ENCODE results near the gene CCNH.

The CCNH gene

DNA sequence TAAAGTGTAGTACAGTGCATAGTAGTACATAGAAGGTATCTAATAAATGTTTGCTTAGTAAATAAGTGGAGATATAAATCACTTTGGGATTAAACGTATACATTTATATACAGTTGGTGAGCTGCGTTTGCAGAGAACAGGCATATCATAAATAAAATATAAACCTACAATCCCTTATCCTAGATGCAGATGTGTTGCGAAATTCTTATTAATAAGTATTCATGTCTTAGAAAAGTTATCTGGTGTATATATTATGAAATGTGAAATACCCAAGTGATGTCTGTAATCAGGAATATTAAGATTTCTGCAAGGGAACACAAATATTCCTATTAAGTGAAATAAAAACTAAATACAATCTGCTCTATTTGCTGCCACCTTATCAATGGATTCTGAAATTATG, 8.8 kb downstream of the CCNH start:
- no peak overlapping the region for H3K9ac ChIP-seq (ENCODE audit: low read depth, low read length)
- peaks cover 100% of the 10 kb centered on the region for H3K36me3 ChIP-seq (ENCODE audit: control insufficient read depth, insufficient read depth, low read length)
- H3K27me3 ChIP-seq (ENCODE audit: control insufficient read depth, insufficient read depth, low read length) = no peaks in the 10 kb centered on the region
- no peak overlapping the region for H3K4me3 ChIP-seq (ENCODE audit: low read depth, low read length)
- no peaks in the 10 kb centered on the region for H3K4me1 ChIP-seq (ENCODE audit: control insufficient read depth, insufficient read depth, low read length)
- H3K9me3 ChIP-seq (ENCODE audit: control insufficient read depth, insufficient read depth, low read length) = 0 out of 2 replicates have a peak, but pooled peaks cover 3% of the 10 kb centered on the region
- H3K27ac ChIP-seq (ENCODE audit: low read depth, low read length) = no peak overlapping the region

DNA sequence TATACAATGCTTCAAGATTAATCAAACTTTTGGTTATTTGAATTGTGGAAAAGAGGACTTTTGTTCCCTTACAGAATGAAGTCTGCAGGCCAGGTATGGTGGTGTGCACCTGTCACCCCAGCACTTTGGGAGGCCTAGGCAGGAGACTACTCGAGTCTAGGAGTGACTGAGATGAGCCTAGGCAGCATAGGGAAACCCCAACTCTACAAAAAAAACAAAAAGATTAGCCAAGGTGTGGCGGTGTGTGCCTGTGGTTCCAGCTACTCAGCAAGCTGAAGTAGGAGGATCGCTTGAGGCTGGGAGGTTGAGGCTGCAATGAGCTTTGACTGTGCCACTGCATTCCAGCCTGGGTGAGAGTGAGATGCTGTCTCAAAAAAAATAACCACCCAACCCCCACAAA, 9.3 kb downstream of the CCNH start:
- no peaks in the 10 kb centered on the region for H3K4me1 ChIP-seq (ENCODE audit: control insufficient read depth, insufficient read depth, low read length)
- H3K36me3 ChIP-seq (ENCODE audit: control insufficient read depth, insufficient read depth, low read length) = peaks cover 100% of the 10 kb centered on the region
- no peak overlapping the region for H3K9ac ChIP-seq (ENCODE audit: low read depth, low read length)
- H3K27ac ChIP-seq (ENCODE audit: low read depth, low read length) = no peak overlapping the region
- 0 out of 2 replicates have a peak, but pooled peaks cover 3% of the 10 kb centered on the region for H3K9me3 ChIP-seq (ENCODE audit: control insufficient read depth, insufficient read depth, low read length)
- no peaks in the 10 kb centered on the region for H3K27me3 ChIP-seq (ENCODE audit: control insufficient read depth, insufficient read depth, low read length)
- H3K4me3 ChIP-seq (ENCODE audit: low read depth, low read length) = no peak overlapping the region

DNA sequence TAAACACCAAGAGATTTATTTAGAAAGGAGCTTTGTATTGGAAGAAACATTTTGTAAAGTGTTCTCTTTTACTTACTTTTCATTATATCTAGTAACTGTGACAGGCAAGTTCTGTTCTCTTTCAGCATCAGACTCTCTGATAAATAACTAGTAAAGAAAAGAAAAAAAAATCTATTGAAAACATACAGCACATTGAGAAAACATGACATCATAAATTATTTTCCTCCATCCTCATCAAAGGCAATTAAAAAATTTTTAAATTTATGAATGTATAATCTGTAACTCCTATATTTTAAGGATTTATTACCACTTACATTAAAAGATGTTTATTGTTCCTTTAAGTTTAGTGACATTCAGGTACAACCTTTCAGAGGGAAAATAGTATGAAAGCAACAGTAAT, 11.1 kb downstream of the CCNH start:
- H3K9me3 ChIP-seq (ENCODE audit: control insufficient read depth, insufficient read depth, low read length) = 0 out of 2 replicates have a peak, but pooled peaks cover 3% of the 10 kb centered on the region
- no peak overlapping the region for H3K4me3 ChIP-seq (ENCODE audit: low read depth, low read length)
- H3K4me1 ChIP-seq (ENCODE audit: control insufficient read depth, insufficient read depth, low read length) = no peaks in the 10 kb centered on the region
- H3K27me3 ChIP-seq (ENCODE audit: control insufficient read depth, insufficient read depth, low read length) = no peaks in the 10 kb centered on the region
- peaks cover 100% of the 10 kb centered on the region for H3K36me3 ChIP-seq (ENCODE audit: control insufficient read depth, insufficient read depth, low read length)
- H3K9ac ChIP-seq (ENCODE audit: low read depth, low read length) = no peak overlapping the region
- no peak overlapping the region for H3K27ac ChIP-seq (ENCODE audit: low read depth, low read length)

DNA sequence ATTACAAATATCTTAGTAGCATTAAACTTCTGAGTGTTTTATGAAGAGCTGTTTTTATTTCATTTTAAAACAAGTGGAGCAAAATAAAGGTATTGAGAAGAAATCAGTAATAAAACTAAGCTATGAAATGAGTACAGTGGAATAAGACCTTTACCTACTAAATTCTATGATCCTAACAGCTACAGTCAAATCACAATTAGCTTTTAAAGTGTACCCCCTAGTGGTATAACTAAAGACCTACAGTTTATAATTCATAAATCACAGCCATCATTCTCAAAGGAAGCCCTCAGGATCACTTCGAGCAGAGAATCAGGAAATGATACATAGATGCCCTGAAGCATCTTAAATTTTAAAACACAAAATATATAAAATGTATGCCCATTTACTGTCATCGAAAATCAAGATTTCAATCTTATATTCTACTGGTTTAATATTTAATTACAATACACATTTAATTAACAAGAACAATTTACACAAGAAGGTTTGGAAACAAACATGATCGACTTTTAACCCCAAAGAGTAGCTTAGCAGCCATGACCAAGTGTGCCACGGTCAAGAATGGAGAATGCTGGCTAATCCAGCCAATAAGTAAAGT, 12.3 kb downstream of the CCNH start:
- Histone ChIP-seq H3K27ac (ENCODE audit: low read depth, low read length) (no peak overlapping the region), H3K4me1 (ENCODE audit: control insufficient read depth, insufficient read depth, low read length) (no peaks in the 10 kb centered on the region), H3K9me3 (ENCODE audit: control insufficient read depth, insufficient read depth, low read length) (0 out of 2 replicates have a peak, but pooled peaks cover 3% of the 10 kb centered on the region), H3K4me3 (ENCODE audit: low read depth, low read length) (no peak overlapping the region), H3K9ac (ENCODE audit: low read depth, low read length) (no peak overlapping the region), H3K27me3 (ENCODE audit: control insufficient read depth, insufficient read depth, low read length) (no peaks in the 10 kb centered on the region), H3K36me3 (ENCODE audit: control insufficient read depth, insufficient read depth, low read length) (peaks cover 100% of the 10 kb centered on the region)

DNA sequence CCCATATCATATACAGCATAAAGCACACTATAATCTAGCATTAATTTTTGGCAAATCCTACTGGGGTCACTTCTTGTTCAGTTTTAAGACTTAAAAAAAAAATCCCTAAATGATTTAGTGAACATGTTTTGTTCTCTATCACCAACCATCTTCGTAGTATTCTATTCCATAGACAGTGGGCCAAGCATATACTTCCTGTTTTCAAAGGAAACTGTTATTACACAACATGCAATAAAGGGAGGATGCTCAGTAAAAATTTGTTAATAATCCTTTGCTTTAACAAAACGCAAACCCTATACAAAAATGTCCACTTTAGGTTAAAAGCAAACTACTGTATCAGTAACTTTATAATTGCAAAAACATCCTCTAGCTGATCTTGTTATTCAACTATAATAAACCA, 13.0 kb downstream of the CCNH start:
- no peak overlapping the region for H3K4me3 ChIP-seq (ENCODE audit: low read depth, low read length)
- 0 out of 2 replicates have a peak, but pooled peaks cover 3% of the 10 kb centered on the region for H3K9me3 ChIP-seq (ENCODE audit: control insufficient read depth, insufficient read depth, low read length)
- no peak overlapping the region for H3K9ac ChIP-seq (ENCODE audit: low read depth, low read length)
- peaks cover 100% of the 10 kb centered on the region for H3K36me3 ChIP-seq (ENCODE audit: control insufficient read depth, insufficient read depth, low read length)
- no peaks in the 10 kb centered on the region for H3K27me3 ChIP-seq (ENCODE audit: control insufficient read depth, insufficient read depth, low read length)
- H3K4me1 ChIP-seq (ENCODE audit: control insufficient read depth, insufficient read depth, low read length) = no peaks in the 10 kb centered on the region
- H3K27ac ChIP-seq (ENCODE audit: low read depth, low read length) = no peak overlapping the region

DNA sequence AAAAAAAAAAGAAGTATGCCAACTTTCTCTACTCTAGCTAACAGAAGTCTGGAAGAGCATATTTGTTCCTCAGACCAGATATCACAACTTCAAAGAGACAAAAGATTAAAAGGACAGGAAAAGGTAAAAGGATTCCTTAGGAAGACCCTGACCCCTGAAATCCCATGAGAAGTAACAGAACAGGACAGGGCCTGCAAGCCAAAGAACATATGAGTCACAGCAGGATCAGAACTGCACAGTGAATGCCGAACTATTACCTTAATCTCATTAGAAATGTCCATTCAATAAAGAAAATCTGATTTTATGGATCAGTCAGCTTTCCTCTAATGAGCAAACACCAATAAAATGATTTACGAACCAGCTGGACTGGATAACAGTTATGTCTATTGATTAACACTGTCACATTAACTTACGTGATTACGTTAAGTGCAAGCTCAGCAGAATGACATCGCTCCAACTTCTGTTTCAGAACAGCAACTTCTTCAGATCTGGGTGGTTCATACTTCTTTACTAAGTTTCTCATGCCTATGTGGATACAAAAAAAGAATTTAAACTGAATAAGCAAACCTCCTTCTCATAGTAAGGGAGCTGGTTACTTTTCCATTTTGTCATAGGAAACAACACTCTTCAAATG, 13.6 kb downstream of the CCNH start:
- Histone ChIP-seq H3K36me3 (ENCODE audit: control insufficient read depth, insufficient read depth, low read length) (peaks cover 100% of the 10 kb centered on the region), H3K9ac (ENCODE audit: low read depth, low read length) (no peak overlapping the region), H3K27me3 (ENCODE audit: control insufficient read depth, insufficient read depth, low read length) (no peaks in the 10 kb centered on the region), H3K4me3 (ENCODE audit: low read depth, low read length) (no peak overlapping the region), H3K9me3 (ENCODE audit: control insufficient read depth, insufficient read depth, low read length) (0 out of 2 replicates have a peak, but pooled peaks cover 3% of the 10 kb centered on the region), H3K4me1 (ENCODE audit: control insufficient read depth, insufficient read depth, low read length) (no peaks in the 10 kb centered on the region), H3K27ac (ENCODE audit: low read depth, low read length) (no peak overlapping the region)

DNA sequence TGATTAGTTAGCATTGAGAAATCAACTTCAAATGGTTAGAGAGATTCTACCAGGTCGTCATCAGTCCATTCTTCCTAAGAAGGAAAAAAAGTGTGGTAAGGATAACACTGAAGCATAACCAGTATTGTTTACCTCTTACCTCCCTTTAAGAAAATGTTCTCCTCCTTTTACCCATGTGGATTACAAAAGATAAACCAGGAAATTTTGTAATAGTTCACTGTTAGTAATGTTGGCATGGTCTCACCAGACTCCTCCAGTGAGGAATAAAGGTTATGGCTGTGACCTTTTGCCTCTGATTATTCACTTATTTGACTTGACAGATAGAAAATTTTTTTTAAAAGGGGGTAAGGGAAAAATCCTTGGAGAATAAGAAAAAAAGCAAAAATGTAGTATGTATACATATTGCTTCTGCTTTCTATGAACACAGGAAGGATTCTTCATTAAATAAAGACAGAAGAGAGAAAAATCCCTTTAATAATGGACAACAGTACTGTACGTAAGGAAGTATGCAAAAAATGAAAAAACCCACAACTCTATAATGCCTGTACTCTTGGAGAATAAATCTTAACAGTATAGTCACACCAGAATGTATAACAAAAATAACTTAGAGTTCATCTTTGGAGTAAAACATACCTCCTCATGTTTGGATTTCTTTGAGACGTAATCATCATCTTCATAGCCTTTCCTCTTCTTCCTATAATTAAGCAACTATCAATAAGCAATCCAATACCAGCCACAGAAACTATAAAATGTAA, 18.1 kb downstream of the CCNH start:
- Histone ChIP-seq H3K9me3 (ENCODE audit: control insufficient read depth, insufficient read depth, low read length) (no peaks in the 10 kb centered on the region), H3K27me3 (ENCODE audit: control insufficient read depth, insufficient read depth, low read length) (no peaks in the 10 kb centered on the region), H3K4me1 (ENCODE audit: control insufficient read depth, insufficient read depth, low read length) (no peaks in the 10 kb centered on the region), H3K4me3 (ENCODE audit: low read depth, low read length) (no peak overlapping the region), H3K36me3 (ENCODE audit: control insufficient read depth, insufficient read depth, low read length) (peaks cover 100% of the 10 kb centered on the region), H3K9ac (ENCODE audit: low read depth, low read length) (no peak overlapping the region), H3K27ac (ENCODE audit: low read depth, low read length) (no peak overlapping the region)

DNA sequence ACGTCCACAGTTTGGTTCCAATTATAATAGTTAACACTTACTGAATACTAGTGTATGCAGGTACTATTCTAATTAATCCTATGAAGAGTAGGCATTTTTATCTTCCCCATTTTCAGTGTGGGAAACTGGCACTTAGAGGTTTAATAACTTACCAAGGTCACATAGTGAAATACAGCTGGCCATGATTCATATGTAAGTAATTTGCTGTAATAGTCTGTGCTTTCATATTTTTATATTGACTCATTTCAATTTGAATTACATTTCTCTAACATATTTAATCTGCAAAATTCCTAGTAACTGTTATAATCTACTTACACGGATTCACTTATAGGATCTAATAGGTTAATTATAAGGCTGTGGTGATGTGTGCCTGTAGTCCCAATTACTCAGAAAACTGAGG, 19.4 kb downstream of the CCNH start:
- Histone ChIP-seq H3K4me1 (ENCODE audit: control insufficient read depth, insufficient read depth, low read length) (no peaks in the 10 kb centered on the region), H3K36me3 (ENCODE audit: control insufficient read depth, insufficient read depth, low read length) (peaks cover 99% of the 10 kb centered on the region), H3K4me3 (ENCODE audit: low read depth, low read length) (no peak overlapping the region), H3K27ac (ENCODE audit: low read depth, low read length) (no peak overlapping the region), H3K9ac (ENCODE audit: low read depth, low read length) (no peak overlapping the region), H3K9me3 (ENCODE audit: control insufficient read depth, insufficient read depth, low read length) (no peaks in the 10 kb centered on the region), H3K27me3 (ENCODE audit: control insufficient read depth, insufficient read depth, low read length) (no peaks in the 10 kb centered on the region)

DNA sequence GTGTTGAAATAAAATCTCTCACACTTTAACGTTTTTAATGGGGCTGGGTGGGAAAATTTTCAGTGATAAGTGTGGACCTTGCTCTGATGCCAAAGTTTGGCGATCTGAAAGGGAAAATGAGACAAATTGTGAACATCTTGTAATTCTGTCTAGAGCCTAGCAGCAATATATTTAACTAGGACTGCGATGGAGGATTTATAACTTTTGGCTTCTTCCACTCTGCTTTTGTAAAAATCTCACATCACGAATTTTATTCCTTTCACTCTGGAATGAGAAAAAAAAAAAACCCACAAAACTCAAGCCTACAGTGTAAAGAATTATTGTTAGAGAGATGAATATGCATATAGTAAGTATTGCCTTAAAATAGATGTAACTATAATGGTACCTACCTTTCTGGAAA, 19.9 kb downstream of the CCNH start:
- H3K4me1 ChIP-seq (ENCODE audit: control insufficient read depth, insufficient read depth, low read length) = no peaks in the 10 kb centered on the region
- H3K9ac ChIP-seq (ENCODE audit: low read depth, low read length) = no peak overlapping the region
- no peak overlapping the region for H3K27ac ChIP-seq (ENCODE audit: low read depth, low read length)
- H3K4me3 ChIP-seq (ENCODE audit: low read depth, low read length) = no peak overlapping the region
- H3K9me3 ChIP-seq (ENCODE audit: control insufficient read depth, insufficient read depth, low read length) = no peaks in the 10 kb centered on the region
- H3K27me3 ChIP-seq (ENCODE audit: control insufficient read depth, insufficient read depth, low read length) = no peaks in the 10 kb centered on the region
- H3K36me3 ChIP-seq (ENCODE audit: control insufficient read depth, insufficient read depth, low read length) = peaks cover 99% of the 10 kb centered on the region

DNA sequence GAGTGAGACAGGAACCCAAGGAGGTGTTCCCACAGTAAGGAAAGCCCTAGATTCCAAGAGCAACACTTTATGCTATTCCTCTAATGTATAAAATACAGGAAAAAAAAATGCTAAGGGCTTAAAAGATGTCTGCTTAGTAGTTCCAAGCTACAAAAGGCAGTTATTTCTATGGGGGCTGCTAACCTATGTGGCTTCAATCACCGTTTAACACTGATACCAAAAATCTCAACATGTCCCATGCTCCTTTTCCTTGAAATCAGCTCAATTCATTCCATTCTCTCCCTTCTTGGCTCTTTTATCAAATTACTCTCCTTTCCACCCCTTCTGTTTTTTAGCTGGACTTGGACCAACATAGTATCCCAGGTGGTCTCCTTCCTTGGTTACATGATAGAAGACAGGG, 20.6 kb downstream of the CCNH start:
- no peak overlapping the region for H3K9ac ChIP-seq (ENCODE audit: low read depth, low read length)
- peaks cover 99% of the 10 kb centered on the region for H3K36me3 ChIP-seq (ENCODE audit: control insufficient read depth, insufficient read depth, low read length)
- H3K4me3 ChIP-seq (ENCODE audit: low read depth, low read length) = no peak overlapping the region
- H3K9me3 ChIP-seq (ENCODE audit: control insufficient read depth, insufficient read depth, low read length) = no peaks in the 10 kb centered on the region
- no peaks in the 10 kb centered on the region for H3K4me1 ChIP-seq (ENCODE audit: control insufficient read depth, insufficient read depth, low read length)
- no peaks in the 10 kb centered on the region for H3K27me3 ChIP-seq (ENCODE audit: control insufficient read depth, insufficient read depth, low read length)
- H3K27ac ChIP-seq (ENCODE audit: low read depth, low read length) = no peak overlapping the region

DNA sequence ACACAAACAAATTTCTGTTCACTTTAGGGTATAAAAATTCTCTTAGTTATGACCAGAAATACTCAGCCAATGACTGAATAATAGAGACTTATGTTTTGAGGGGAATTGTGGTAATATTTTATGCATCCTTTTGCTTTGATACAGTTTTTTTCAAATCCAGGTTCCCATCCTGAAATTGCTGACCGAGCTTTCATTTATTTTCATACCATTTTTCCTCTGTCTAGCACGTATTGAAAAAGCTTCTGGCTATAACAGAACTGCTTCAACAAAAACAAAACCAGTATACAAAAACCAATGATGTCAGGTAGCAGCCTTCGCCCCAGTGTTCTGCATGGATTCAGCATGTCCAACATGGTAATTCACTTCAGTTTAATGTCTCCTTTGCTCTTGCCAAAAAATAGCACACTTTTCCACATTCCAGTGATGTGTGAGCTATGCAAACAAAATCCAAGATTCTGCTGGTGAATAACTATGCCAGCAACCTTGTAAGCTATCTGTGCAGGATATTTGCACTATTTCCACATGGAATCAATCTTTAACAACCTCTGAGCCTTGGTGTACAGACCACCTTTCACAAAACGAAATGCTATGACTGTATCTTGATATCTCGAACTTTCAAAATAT, 22.0 kb downstream of the CCNH start:
- H3K4me3 ChIP-seq (ENCODE audit: low read depth, low read length) = no peak overlapping the region
- no peaks in the 10 kb centered on the region for H3K27me3 ChIP-seq (ENCODE audit: control insufficient read depth, insufficient read depth, low read length)
- no peak overlapping the region for H3K27ac ChIP-seq (ENCODE audit: low read depth, low read length)
- H3K4me1 ChIP-seq (ENCODE audit: control insufficient read depth, insufficient read depth, low read length) = no peaks in the 10 kb centered on the region
- H3K9me3 ChIP-seq (ENCODE audit: control insufficient read depth, insufficient read depth, low read length) = no peaks in the 10 kb centered on the region
- H3K36me3 ChIP-seq (ENCODE audit: control insufficient read depth, insufficient read depth, low read length) = peaks cover 98% of the 10 kb centered on the region
- H3K9ac ChIP-seq (ENCODE audit: low read depth, low read length) = no peak overlapping the region

All from HUES48 (cell line).